Adrenal gland (tissue), 12 donors: ENCODE data around the gene APBB2. TPM values are rescaled to one million over a fixed set of nuclear protein-coding genes. Genes with fewer than 3 reads are reported as not detected.

Experiments used
- DNase-seq, 7 donors: peaks; one replicate each; pipeline ENCODE4 v3.0.0-alpha.2; 2019 to 2020
- H3K27ac ChIP-seq, 5 donors: fragments of 200-600 bp; sonication (generic) in 4 of 5; 1 replicate in 3 of 5; 2 replicates in 2 of 5; pipeline versions ENCODE4 v1.5.1 to v1.8.0; 2016 to 2020; ENCODE audit warnings: mild to moderate bottlenecking in 1 of 5
- H3K27me3 ChIP-seq: fragments of 200-600 bp; 2 replicates; pipeline ENCODE4 v1.8.0; 2021
- H3K36me3 ChIP-seq, 2 donors: fragments of 200-600 bp; replicated peaks in 1 of 2; 1 replicate in 1 of 2; 2 replicates in 1 of 2; pipeline versions ENCODE4 v1.5.1 to v1.8.0; 2018 to 2022
- H3K4me1 ChIP-seq, 2 donors: fragments of 200-600 bp; replicated peaks in 1 of 2; 1 replicate in 1 of 2; 2 replicates in 1 of 2; pipeline versions ENCODE4 v1.5.1 to v1.8.0; 2018 to 2021
- H3K4me3 ChIP-seq, 4 donors: fragments of 200-600 bp; sonication (generic) in 3 of 4; one replicate each; pipeline ENCODE4 v1.5.1; 2016 to 2018
- H3K9me3 ChIP-seq, 3 donors: fragments of 200-600 bp; sonication (generic) in 1 of 3; replicated peaks in 1 of 3; 1 replicate in 2 of 3; 2 replicates in 1 of 3; pipeline versions ENCODE4 v1.5.1 to v1.8.0; 2016 to 2021
- POLR2A ChIP-seq, 2 donors: fragments of 450-650 bp; IDR thresholded peaks; one replicate each; pipeline ENCODE4 v1.6.1; 2017; ENCODE audit warnings: antibody characterized with exemption in 2 of 2, mild to moderate bottlenecking in 2 of 2, moderate library complexity in 1 of 2
- WGBS, 4 donors: extraction: QIAGEN DNeasy Blood & Tissue Kit in 2 of 4; methylation state at CpG; one replicate each; pipeline versions ENCODE4 v1.1.5 to v1.1.7; 2013 to 2017; 5-methylcytosine and 5-hydroxymethylcytosine counted together
- intact Hi-C, 2 donors: fragments of 100-400 bp; cut with DNase I; formaldehyde crosslinking; loops; one replicate each; pipeline versions ENCODE4 v1.14.1 to v1.15.0; 2022 to 2023
- polyA plus RNA-seq, 3 donors: library from polyadenylated mRNA; stranded (reverse); fragments of 200-250 nt in 2 of 3; fragments of 350-450 nt in 1 of 3; fragmentation: Illumina TruSeq in 1 of 3; extraction: RNeasy Lipid Tissue Mini Kit (QIAGEN cat#74804) in 1 of 3; gene quantifications; one replicate each; pipeline ENCODE4 v1.2.3, GENCODE V29; 2013 to 2014
- total RNA-seq, 9 donors: library from RNA; depleted of rRNA in 4 of 9; stranded (reverse); fragments of >200 nt in 4 of 9; fragments of 120-200 nt in 1 of 9; fragmentation: NEBNext Ultra II Directional in 1 of 9; extraction: Animal tissue kit (Norgen Biotek cat#: 25700) in 1 of 9; gene quantifications; one replicate each; pipeline versions ENCODE4 v1.1.0 to v1.2.4, GENCODE V29; 2013 to 2023
- TF ChIP-seq, protein P1 (sequence below), 6 experiments: fragments of 450-650 bp in 4 of 6; fragments of 200-600 bp in 2 of 6; sonication (generic) in 1 of 6; IDR thresholded peaks; 1 replicate in 5 of 6; 2 replicates in 1 of 6; pipeline versions ENCODE4 v1.5.1 to v1.8.0; 2016 to 2021; ENCODE audit warnings: antibody characterized with exemption in 6 of 6, mild to moderate bottlenecking in 2 of 6, moderate library complexity in 1 of 6
- donor health status: healthy with polysubstance abuse.
- donor health status: Bipolar disorder and iron deficiency.
- donor health status: DM: yes; HTN: yes; CAD: no.
- donor health status: DM: no; HTN: no; CAD: no.
- donor health status: DM: no; HTN: no; CAD: no.
- donor health status: DM: yes; HTN: yes; CAD: no.

APBB2 gene
- total and polyA plus RNA-seq, 12 donors = 12.4 to 135 (median 39.7) TPM

DNA sequence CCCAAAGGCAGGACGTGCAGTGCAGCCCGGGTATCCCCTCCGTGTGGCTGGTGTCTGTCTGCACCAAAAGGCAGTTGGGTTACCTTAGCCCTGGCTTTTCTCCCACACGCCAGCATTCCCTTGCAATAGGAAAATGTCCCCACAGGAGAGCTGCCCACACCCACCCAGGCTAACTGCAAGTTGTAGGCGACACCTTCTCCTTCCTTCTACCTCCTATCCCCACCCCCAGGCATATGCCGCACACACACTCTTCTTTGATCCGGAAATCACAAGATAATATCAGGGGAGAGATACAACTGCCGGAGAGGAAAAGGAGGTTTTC, 444 bp upstream of the APBB2 start:
- Histone ChIP-seq H3K36me3 (no peaks in the 10 kb centered on the region), H3K4me3 (peak overlapping the region in 1 of 4 donors; percentile 88), H3K4me1 (peaks cover 4 to 30% of the 10 kb centered on the region in 2 donors), H3K27ac (peak overlapping the region in 3 of 5 donors; percentile 76 to 89 (median 89)), H3K9me3 (no peaks in the 10 kb centered on the region), H3K27me3 (no peaks in the 10 kb centered on the region)
- no peak for TF ChIP-seq POLR2A (IDR thresholded peaks at IDR 0.05)
- TF ChIP-seq, protein P1, sequence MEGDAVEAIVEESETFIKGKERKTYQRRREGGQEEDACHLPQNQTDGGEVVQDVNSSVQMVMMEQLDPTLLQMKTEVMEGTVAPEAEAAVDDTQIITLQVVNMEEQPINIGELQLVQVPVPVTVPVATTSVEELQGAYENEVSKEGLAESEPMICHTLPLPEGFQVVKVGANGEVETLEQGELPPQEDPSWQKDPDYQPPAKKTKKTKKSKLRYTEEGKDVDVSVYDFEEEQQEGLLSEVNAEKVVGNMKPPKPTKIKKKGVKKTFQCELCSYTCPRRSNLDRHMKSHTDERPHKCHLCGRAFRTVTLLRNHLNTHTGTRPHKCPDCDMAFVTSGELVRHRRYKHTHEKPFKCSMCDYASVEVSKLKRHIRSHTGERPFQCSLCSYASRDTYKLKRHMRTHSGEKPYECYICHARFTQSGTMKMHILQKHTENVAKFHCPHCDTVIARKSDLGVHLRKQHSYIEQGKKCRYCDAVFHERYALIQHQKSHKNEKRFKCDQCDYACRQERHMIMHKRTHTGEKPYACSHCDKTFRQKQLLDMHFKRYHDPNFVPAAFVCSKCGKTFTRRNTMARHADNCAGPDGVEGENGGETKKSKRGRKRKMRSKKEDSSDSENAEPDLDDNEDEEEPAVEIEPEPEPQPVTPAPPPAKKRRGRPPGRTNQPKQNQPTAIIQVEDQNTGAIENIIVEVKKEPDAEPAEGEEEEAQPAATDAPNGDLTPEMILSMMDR (IDR thresholded peaks at IDR 0.05) = no peak
- WGBS, 4 donors = 6 to 15% (median 13%) methylated on average over 6 to 8 of the region's 8 CpGs
- intact Hi-C loops = loop anchor here (2.0 to 5.0 kb wide), 4 partner anchors 237 to 292 kb away; no protein-coding TSS in a partner anchor
- DNase-seq = no peak

DNA sequence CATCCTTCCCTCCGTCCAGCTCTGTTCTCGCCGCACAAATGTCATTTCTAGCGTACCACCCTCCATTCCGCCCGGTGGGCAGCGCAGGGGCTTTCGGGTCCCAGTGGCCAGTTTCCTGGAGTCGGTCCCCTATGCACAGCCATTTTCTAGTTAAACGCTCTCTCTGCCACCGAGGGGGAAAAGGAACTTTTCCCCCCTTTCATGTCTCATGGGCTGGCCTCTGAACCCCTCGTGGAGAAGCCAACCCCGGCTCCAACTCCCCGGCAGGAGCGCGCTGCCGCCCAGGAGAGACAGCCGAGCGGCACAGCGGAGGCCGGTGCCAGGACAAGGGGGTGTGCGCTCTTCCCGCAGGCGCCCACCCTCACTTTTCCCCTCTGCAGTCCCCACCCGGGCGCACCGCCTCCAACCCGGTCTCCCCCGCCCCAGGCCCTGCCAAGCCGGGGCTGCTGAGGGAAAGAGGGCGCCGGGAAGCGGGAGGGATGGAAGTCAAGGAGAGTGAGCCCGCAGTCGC, 662 bp downstream of the APBB2 start:
- intact Hi-C loops = loop anchor here (2.0 to 5.0 kb wide), 4 partner anchors 236 to 291 kb away; no protein-coding TSS in a partner anchor
- Histone ChIP-seq H3K36me3 (no peaks in the 10 kb centered on the region), H3K27ac (peak overlapping the region in 4 of 5 donors; percentile 60 to 89 (median 82)), H3K27me3 (no peaks in the 10 kb centered on the region), H3K4me3 (peak overlapping the region; percentile 56 to 89 (median 77)), H3K9me3 (no peaks in the 10 kb centered on the region), H3K4me1 (peaks cover 4 to 30% of the 10 kb centered on the region in 2 donors)
- TF ChIP-seq, protein P1 (IDR thresholded peaks at IDR 0.05) = no peak
- TF ChIP-seq POLR2A (IDR thresholded peaks at IDR 0.05) = no peak
- 0 to 1% (median 1%) methylated on average over 12 to 35 of the region's 35 CpGs for WGBS, 4 donors
- peak in 5 of 7 donors; percentile 32 to 43 (median 38) for DNase-seq

DNA sequence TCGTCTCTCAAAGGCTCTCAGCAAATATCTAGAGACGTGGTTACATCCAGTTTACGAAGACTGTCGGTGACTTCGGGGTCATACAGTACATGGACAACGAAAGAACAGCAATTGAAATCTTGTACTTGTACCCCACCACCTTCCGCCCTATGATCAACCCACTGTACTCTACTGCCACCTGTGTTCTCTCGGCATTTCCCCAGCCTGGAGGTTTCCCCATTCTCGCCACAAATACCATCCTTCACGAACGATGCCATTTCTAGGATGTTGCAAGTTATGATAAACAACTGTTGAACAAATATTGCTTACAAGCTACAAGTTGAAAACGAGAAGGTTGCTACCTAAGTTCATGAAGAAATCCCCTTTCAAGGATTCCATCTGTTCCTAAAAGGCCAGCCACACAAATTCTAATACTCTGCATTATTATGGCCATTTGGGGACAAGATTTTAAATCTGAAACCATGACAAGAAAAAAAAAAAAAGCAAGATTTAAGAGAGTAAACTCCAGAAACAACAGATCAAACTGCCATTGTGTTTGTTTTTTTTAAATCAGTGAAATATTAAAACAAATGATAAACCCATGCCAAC, 1.6 kb downstream of the APBB2 start:
- Histone ChIP-seq H3K27ac (no peak overlapping the region), H3K36me3 (no peaks in the 10 kb centered on the region), H3K4me3 (peak overlapping the region in 2 of 4 donors; percentile 66 to 88), H3K4me1 (peaks cover 4 to 30% of the 10 kb centered on the region in 2 donors), H3K27me3 (no peaks in the 10 kb centered on the region), H3K9me3 (no peaks in the 10 kb centered on the region)
- peak in 6 of 7 donors; percentile 37 to 69 (median 54) for DNase-seq
- TF ChIP-seq POLR2A (IDR thresholded peaks at IDR 0.05) = no peak
- TF ChIP-seq, protein P1 (IDR thresholded peaks at IDR 0.05) = peak; percentile 30 to 67 (median 59)
- 11 to 20% (median 12%) methylated on average over 12 of the region's 12 CpGs for WGBS, 4 donors
- intact Hi-C loops = loop anchor here (5.0 kb wide), 3 partner anchors 235 to 290 kb away; no protein-coding TSS in a partner anchor

DNA sequence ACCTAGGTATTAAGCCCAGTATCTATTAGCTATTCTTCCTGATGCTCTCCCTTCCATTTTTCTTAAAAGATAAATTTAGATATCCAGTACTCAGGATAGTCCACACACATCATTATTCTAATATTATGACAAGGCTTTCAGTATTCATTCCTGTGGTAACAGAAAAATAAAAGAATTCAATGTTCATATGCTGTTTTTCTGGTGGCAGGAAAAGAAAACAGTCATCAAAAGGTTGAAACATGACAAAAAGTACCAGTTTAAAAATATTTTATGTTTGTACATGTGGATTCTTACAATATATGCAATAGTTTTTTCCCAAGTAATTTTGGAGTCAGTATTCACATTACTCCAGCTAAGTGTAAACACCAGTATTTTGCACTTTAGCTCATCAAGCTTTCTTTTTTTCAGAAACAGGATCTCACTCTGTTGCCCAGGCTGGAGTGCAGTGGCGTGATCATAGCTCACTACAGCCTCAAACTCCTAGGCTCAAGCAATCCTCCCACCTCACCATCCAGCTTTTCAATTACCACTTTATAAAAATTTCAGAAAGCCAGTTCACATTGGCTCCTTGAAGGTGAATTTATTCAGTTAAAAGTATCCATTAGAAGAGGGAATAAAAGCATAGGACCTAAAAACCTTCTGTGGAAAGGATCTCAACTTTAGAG, 2.3 kb downstream of the APBB2 start:
- 88 to 94% (median 90%) methylated on average over 1 of the region's 1 CpG for WGBS, 4 donors
- Histone ChIP-seq H3K27me3 (no peaks in the 10 kb centered on the region), H3K9me3 (no peaks in the 10 kb centered on the region), H3K4me1 (peaks cover 4 to 28% of the 10 kb centered on the region in 2 donors), H3K27ac (no peak overlapping the region), H3K36me3 (no peaks in the 10 kb centered on the region), H3K4me3 (peak overlapping the region in 1 of 4 donors; percentile 88)
- no peak for DNase-seq
- intact Hi-C loops = loop anchor here (5.0 kb wide), 3 partner anchors 235 to 290 kb away; no protein-coding TSS in a partner anchor
- TF ChIP-seq, protein P1 (IDR thresholded peaks at IDR 0.05) = no peak
- no peak for TF ChIP-seq POLR2A (IDR thresholded peaks at IDR 0.05)
